Pons (tissue), 1 donor: Measurements from ENCODE around the gene AFAP1.
A peak's percentile ranks its signal among the peaks of the same experiment; 100 is the strongest.

ENCODE experiments used
- DNase-seq: peaks from one replicate; pipeline ENCODE4 v3.0.0-alpha.2; 2016; ENCODE audit warnings: low spot score

Gene AFAP1

GRCh38 chr4:7939377-7940108 lies at the start of gene AFAP1:
Gene AFAP1 (minus strand): TSS chr4:7939861. CDS start chr4:7872078, 67,783 bp downstream.
- peak; percentile 84 for DNase-seq

DNA sequence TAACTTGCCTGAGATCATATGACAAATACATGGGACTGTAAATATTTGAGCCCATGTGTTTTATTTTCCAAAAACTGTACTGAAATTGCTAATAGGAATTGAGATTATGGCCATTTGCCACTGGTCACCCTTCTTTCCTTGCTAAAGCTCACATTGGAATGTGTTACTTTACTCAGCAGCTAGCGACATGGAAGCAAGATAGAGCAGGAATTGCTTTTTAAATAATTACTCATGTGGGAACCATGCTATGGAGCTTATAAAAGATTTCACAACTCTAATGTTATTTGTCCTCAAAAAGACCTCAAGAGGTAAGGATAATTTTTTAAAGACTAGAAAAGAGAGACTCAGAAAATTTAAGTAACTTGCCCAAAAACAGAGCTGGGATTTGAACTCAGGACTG lies 48.8 kb upstream of the AFAP1 start:
- DNase-seq, result no peak

DNA sequence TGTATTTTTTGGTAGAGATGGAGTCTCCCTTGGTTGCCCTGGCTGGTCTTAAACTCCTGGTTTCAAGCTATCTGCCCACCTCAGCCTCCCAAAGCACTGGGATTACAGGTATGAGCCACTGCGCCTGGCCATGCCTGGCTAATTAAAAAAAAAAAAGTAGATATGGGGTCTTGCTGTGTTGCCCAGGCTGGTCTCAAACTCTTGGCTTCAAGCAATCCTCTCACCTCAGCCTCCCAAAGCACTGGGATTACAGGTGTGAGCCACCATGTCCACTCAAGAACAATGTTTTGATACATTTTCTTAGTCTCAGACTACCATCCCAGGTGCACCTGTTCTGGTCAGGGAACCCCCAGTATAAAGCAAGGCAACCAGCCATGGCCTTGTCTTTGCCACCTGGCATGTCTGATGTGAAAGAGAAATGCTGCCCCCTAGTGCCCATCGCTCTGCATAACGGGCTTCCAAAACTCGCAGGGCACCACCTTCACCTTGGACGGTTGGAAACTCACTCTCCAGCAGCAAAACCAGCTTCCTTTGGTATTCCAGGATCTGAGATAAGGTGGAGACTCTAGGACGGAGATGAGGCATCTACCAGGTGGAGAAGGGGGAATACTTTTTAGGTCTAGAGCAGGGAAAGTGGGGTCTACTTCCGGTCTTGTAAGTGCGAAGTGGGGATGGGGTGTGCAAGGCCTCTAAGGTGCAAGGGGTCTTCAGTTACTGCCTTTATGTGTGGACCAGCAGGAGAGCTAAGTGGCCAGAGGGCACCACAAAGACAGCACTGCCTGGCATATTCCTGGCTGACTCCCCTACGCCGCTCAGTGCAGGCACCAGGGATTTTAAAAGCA lies 47.7 kb upstream of the AFAP1 start:
- DNase-seq, result peak; percentile 61

DNA sequence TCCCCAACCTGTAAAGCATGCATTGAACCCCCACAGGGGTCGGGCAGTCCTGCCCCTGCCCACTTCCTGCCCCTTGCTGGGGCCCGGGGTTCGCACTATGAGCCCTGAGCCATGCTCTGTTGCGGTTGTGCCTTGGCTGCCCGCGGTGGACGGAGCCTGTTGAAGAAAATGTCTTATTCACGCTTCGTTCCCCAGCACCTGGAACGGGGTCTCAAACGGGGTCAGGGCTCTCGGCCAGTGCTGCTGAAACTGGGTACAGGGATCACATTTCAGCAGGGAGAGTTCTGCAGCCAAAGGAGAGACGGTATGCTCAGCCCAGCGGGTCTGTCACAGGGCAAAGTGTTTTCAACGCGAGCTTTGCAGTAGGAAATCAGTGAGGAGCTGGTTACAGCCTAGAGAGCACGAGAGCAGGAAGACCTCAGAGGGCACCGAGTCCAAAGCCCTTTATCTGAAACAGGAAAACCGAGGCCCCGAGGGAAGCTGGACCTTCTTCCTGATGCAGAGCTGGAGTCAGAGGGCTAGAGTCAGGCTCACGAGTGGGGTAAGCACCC lies 46.3 kb upstream of the AFAP1 start:
- DNase-seq, result no peak

- DNase-seq, result no peak
Observed at GRCh38 chr4:7985072-7985471, 45.4 kb upstream of the AFAP1 start.

DNA sequence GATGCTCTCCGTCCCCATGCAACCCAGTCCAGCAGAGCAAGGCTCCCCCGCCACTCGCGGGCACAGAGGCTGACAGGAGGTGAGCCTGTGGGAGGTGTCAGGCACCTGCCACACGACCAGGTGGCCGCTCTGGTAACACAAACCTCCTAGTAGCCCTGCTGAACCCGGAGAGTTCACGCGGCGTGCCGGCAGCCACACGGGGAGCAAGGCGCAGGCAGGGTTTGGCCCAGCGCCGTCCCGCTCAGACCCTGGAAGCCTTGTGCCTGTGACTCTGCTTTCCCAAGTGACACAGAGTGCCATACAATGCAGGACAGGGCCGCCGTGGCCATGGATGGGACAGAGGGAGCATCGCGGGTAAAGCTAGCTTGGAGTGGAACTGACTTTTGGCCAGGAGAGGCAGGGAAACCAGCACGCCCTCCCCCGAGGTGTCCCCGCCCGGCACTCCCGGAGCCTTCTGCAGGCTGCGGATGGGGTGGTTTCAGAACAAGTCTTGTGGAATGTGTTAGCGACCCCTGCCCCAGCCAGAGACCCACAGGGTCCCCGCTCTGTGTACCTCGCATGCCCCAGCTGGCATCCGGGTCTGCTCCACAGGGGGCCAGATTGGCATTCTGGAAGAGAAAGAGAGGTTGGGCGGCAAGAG lies 44.7 kb upstream of the AFAP1 start:
- DNase-seq, result no peak

DNA sequence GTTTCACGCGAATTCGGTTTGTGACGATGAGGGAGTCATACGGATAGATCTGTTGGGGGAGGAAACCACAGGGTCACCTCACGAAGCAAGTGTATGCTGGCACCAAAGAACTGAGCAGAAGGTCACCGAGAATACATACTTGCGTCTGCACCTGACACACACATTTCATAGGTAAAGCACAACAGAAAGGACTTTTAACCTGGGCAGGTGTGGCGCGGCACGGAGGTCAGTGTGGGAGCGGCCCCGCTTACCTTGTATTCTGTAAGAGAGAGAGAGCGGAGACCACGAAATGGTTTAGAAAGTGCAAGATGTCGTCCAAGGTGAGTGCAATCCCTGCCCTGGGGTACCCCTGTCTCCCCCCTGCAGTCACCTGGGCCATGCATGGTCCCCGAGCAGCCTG lies 43.6 kb upstream of the AFAP1 start:
- no peak for DNase-seq

- no peak for DNase-seq
Observed at GRCh38 chr4:7981738-7982394, 42.2 kb upstream of the AFAP1 start.

DNA sequence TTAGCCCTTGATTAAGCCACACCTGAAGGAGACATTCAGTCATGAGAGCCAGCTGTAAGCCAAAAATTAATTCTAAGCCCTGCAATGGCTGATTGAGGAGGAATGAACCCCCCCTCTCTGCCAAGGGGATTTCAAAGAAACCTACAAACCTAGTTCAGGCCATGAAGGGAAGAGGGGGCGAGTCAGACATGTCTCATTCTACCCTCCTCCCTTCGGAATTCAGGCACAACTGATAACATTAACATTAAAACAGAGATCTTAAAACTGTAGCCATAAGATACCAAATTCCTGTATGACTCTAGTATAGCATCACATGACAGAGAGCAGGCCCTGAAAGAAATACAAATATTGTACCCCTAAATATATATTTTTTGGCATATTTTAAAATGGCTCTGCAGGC lies 40.4 kb upstream of the AFAP1 start:
- no peak for DNase-seq

DNA sequence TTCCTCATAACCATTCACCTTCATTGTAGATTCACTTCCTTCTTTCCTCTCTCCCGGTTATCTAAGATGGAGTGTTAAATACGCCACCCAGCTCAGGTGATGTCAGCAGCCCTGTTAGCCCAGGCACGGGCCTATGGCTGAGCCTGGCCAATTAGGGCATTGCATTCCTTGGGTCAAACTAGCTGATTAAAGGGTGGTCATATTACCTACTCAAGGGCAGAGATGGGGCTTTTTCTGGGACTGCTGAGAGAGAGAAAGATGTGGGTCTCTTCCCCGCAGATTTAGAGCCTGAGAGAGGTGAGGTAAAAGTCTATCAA lies 39.9 kb upstream of the AFAP1 start:
- no peak for DNase-seq

GRCh38 chr4:7978907-7979651 lies 39.4 kb upstream of the AFAP1 start:
- DNase-seq, result no peak

GRCh38 chr4:7978489-7978888 lies 38.8 kb upstream of the AFAP1 start:
- DNase-seq, result no peak

DNA sequence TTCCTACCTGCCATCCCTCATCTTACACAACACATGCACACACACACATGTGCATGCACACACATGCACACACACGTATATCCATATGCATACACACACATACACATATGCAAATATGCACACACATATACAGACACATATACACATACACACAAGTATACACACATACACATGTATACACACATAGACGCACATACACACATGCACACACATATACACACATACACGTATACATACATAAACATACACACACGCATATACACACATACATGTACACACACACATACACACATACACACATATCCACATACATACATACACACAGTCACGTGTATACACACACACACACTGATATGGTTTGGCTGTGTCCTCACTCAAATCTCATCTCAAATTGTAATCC lies 37.0 kb upstream of the AFAP1 start:
- DNase-seq, result no peak

DNA sequence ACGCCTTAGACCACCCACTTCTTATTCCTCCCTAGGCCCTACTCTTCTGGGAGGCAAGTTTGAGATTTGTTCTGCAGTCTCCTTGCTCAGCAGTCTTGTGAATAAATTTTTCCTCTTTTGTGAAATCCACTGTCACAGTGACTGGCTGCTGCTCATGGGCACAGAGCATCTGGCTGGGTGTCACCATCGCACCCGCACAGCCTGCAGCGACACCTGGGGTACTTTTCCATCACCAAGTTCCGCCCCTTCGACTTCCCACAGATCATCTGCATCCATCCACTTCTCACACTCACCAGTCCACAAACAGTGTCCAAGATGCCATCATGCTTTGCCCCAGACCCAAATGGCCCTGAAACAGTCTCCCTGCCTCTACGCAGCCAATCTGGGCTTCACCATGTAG lies 36.4 kb upstream of the AFAP1 start:
- DNase-seq, result no peak

GRCh38 chr4:7974425-7974824 lies 34.8 kb upstream of the AFAP1 start:
- DNase-seq, result no peak

- DNase-seq, result no peak
Observed at GRCh38 chr4:7973545-7973981, 33.9 kb upstream of the AFAP1 start.

- DNase-seq, result no peak
Observed at GRCh38 chr4:7971881-7972500, 32.3 kb upstream of the AFAP1 start.

DNA sequence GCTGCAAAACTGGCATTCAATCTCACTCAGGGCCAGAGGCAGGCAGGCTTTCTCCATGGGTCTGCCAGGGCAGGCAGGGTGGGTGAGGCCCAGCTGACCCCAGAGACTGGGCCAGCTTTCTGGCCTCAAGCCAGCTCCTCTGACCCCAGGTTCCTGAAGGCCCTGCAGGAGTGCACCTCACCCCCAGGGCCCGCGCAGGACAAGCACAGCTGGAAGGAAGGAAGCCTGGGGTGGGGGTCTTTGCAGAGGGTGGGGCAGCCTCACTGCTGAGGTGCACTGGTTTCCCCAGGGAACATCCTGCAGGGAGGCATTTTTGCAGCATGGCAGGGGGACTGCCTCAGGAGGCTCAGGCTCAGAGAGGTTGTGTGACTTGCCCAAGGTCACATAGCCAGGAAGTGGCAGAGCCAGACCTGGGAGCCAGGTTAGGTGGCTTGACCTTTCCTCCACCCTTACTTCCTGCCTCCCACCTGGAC lies 31.5 kb upstream of the AFAP1 start:
- DNase-seq, result no peak

DNA sequence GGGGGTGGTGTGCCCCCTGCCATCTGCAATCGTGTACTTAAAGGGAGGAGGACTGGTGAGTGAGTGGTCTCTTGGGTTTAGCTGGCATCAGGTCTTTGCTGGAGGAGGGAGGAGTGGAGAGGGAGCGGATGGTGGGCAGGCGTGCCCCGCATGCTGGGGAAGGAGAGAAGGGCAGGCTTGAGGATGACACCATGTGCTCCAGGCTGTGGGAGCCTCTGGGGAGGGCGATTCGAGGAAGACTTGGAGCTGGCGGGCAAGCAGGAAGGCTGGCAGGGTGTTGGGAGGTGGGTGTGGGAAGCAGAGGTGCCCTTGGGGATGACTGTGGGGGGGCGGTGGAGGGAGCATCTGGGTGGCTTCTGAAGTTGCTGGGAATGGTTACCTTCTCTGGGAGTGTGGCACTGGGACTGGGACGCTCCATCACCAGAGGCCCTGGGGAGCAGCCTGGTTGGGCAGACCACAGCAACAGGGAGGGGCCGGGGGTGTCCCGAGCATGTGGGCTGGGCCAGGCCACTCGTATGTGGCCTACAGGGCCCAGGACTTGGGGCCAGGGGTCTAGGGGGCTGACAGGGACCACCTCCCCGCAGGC lies 30.8 kb upstream of the AFAP1 start:
- no peak for DNase-seq

DNA sequence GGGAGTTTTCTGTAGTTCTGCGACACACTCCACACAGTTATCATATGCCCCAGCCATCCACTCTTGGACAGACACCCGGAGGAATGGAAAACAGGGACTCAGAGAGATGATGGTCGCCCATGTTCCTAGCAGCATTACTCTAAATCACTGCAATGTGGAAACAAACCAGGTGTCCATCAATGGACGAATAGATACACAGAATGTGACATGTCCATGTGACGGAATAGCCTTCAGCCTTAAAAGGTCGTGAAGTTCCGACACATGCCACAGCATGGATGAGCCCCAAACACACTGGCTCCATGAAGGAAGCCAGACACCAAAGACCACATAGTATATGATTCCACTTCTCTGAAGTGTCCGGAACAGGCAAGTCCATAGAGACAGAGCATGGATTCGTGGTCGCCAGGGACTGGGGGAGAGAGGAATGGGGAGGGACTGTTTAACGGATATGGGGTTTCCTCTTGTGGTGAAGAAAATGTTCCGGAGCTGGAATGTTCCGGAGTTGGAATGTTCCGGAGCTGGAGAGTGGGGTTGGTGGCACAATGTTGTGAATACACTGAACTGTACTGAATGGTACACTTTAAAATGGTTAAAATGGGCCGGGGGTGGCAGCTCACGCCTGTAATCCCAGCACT lies 28.7 kb upstream of the AFAP1 start:
- DNase-seq, result no peak
